ENCODE results near the gene EPDR1.

Gene EPDR1

DNA sequence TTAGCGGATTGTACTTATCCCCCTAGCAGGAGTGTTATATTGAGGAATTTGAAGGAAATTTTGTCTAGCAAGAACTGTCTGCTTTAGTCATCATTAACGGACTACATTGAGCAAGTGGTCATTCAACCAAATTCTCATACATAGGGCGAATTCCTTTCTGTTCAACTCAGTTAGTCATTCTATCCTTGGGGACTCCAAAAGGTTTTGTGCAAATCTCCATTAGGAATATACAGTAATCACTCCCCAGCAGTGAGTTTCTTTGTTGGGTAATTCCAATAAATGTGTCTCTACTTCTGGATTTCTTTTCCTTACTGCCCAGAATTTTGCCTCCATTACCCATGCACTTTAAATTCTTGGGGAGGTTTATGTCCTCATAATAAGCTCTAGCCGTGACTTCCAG, 51.1 kb downstream of the EPDR1 start:
- Histone ChIP-seq H3K27ac (ENCODE audit: low read depth, low read length) (no peak overlapping the region), H3K36me3 (ENCODE audit: control insufficient read depth in 5 of 5, insufficient read depth in 5 of 5, low read length in 5 of 5) (no peaks in the 10 kb centered on the region), H3K4me1 (ENCODE audit: control insufficient read depth in 5 of 5, insufficient read depth in 5 of 5, low read length in 5 of 5) (no peaks in the 10 kb centered on the region), H3K9ac (ENCODE audit: low read length in 5 of 5) (no peak overlapping the region), H3K4me3 (ENCODE audit: low read depth in 1 of 5, low read length in 5 of 5) (no peak overlapping the region), H3K27me3 (ENCODE audit: control insufficient read depth in 5 of 5, insufficient read depth in 4 of 5, low read length in 5 of 5) (no peaks in the 10 kb centered on the region), H3K9me3 (ENCODE audit: control insufficient read depth in 5 of 5, low read length in 5 of 5) (no peaks in the 10 kb centered on the region)

DNA sequence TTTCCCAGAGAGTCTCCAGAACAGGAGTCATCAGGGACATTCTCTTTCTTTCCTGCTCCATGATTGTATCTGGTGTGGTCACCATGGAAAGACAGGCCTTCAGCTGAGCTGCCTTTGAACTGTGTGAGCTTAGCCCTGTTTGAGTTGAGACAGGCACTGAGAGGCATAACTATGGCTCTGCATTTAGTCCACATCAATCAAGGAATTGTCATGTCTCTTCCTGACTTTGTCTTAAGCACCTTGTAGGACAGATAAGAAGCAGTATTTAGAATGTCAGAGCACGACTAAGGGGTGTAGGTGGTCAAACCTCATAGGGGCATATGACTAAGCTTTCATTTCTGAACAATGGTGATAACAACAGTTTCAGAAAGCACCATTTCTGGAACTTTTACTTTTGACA, 53.5 kb downstream of the EPDR1 start:
- H3K27ac ChIP-seq (ENCODE audit: low read depth, low read length), result no peak overlapping the region

DNA sequence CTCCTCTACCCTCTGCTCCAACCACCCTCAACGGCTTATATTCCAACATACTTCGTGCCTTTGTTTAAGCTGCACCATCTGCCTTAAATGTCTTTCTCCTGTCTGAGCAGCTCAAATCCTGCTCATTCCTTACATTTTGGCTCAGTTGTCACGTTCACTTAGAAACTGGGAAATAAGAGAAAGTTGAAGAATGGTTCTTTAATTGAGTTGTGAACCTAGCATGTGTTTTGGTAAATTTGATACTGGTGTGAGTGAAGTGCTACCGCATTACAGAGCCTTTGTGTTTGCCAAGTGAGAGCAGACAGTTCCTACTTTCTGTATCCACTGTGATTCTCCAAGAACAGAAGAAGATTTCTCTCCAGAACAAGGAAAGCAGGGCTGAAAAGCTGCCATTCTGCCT, 54.3 kb downstream of the EPDR1 start:
- H3K4me1 ChIP-seq (ENCODE audit: control insufficient read depth in 5 of 5, insufficient read depth in 5 of 5, low read length in 5 of 5), result no peaks in the 10 kb centered on the region
- H3K36me3 ChIP-seq (ENCODE audit: control insufficient read depth in 5 of 5, insufficient read depth in 5 of 5, low read length in 5 of 5), result no peaks in the 10 kb centered on the region
- no peak overlapping the region for H3K9ac ChIP-seq (ENCODE audit: low read length in 5 of 5)

More for the DNA sequence above, 53.5 kb downstream of the EPDR1 start:
- no peaks in the 10 kb centered on the region for H3K27me3 ChIP-seq (ENCODE audit: control insufficient read depth in 5 of 5, insufficient read depth in 4 of 5, low read length in 5 of 5)
- H3K9me3 ChIP-seq (ENCODE audit: control insufficient read depth in 5 of 5, low read length in 5 of 5), result no peaks in the 10 kb centered on the region
- no peaks in the 10 kb centered on the region for H3K36me3 ChIP-seq (ENCODE audit: control insufficient read depth in 5 of 5, insufficient read depth in 5 of 5, low read length in 5 of 5)
- no peaks in the 10 kb centered on the region for H3K4me1 ChIP-seq (ENCODE audit: control insufficient read depth in 5 of 5, insufficient read depth in 5 of 5, low read length in 5 of 5)
- no peak overlapping the region for H3K4me3 ChIP-seq (ENCODE audit: low read depth in 1 of 5, low read length in 5 of 5)
- H3K9ac ChIP-seq (ENCODE audit: low read length in 5 of 5), result no peak overlapping the region

DNA sequence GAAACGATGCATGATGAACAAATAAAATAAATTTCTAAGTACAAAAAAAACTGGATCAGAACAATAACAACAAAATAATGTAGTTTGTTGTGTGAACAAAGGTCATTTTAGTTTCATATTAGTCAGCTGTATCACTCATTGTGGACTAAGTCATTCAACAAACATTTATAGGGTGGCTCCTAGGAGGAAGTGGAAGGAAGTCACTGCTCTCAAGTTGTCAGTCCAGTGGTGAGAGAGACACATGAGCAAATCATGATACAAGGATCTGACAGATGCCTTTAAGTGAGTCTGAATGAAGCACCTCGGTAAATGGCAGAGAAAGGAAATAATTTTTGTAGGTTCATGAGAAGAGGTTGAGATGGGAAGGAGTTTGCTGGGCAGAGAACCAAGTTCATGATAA, 56.8 kb downstream of the EPDR1 start:
- Histone ChIP-seq H3K27me3 (ENCODE audit: control insufficient read depth in 5 of 5, insufficient read depth in 4 of 5, low read length in 5 of 5) (no peaks in the 10 kb centered on the region), H3K9me3 (ENCODE audit: control insufficient read depth in 5 of 5, low read length in 5 of 5) (no peaks in the 10 kb centered on the region), H3K27ac (ENCODE audit: low read depth, low read length) (no peak overlapping the region), H3K4me1 (ENCODE audit: control insufficient read depth in 5 of 5, insufficient read depth in 5 of 5, low read length in 5 of 5) (no peaks in the 10 kb centered on the region), H3K9ac (ENCODE audit: low read length in 5 of 5) (no peak overlapping the region), H3K36me3 (ENCODE audit: control insufficient read depth in 5 of 5, insufficient read depth in 5 of 5, low read length in 5 of 5) (no peaks in the 10 kb centered on the region), H3K4me3 (ENCODE audit: low read depth in 1 of 5, low read length in 5 of 5) (no peak overlapping the region)

More for the DNA sequence above, 54.3 kb downstream of the EPDR1 start:
- no peak overlapping the region for H3K27ac ChIP-seq (ENCODE audit: low read depth, low read length)
- H3K4me3 ChIP-seq (ENCODE audit: low read depth in 1 of 5, low read length in 5 of 5), result no peak overlapping the region
- no peaks in the 10 kb centered on the region for H3K27me3 ChIP-seq (ENCODE audit: control insufficient read depth in 5 of 5, insufficient read depth in 4 of 5, low read length in 5 of 5)
- no peaks in the 10 kb centered on the region for H3K9me3 ChIP-seq (ENCODE audit: control insufficient read depth in 5 of 5, low read length in 5 of 5)

DNA sequence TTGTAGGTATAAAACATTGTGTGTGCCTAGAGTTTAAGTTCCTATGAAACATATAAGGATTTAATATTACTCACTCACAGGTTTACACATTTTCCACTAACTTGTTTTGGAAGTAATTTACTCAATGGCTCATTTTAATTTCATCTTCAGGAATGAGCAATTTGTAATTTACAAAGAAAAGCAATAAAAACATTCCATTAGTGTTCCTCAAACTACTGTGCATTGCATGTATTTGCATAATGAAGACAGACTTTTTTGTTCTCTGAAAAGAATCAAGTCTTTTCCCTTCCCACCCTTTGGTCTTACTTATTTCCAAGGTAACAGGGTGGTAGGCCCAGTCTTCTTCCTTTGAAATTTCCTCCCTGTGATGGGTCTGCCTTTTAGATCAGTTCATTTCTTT, 61.2 kb downstream of the EPDR1 start:
- Histone ChIP-seq H3K4me3 (ENCODE audit: low read depth in 1 of 5, low read length in 5 of 5) (no peak overlapping the region), H3K9me3 (ENCODE audit: control insufficient read depth in 5 of 5, low read length in 5 of 5) (no peaks in the 10 kb centered on the region), H3K9ac (ENCODE audit: low read length in 5 of 5) (no peak overlapping the region), H3K27ac (ENCODE audit: low read depth, low read length) (no peak overlapping the region), H3K27me3 (ENCODE audit: control insufficient read depth in 5 of 5, insufficient read depth in 4 of 5, low read length in 5 of 5) (no peaks in the 10 kb centered on the region), H3K4me1 (ENCODE audit: control insufficient read depth in 5 of 5, insufficient read depth in 5 of 5, low read length in 5 of 5) (peaks cover 0 to 3% (median 0%) of the 10 kb centered on the region in 5 donors), H3K36me3 (ENCODE audit: control insufficient read depth in 5 of 5, insufficient read depth in 5 of 5, low read length in 5 of 5) (no peaks in the 10 kb centered on the region)

DNA sequence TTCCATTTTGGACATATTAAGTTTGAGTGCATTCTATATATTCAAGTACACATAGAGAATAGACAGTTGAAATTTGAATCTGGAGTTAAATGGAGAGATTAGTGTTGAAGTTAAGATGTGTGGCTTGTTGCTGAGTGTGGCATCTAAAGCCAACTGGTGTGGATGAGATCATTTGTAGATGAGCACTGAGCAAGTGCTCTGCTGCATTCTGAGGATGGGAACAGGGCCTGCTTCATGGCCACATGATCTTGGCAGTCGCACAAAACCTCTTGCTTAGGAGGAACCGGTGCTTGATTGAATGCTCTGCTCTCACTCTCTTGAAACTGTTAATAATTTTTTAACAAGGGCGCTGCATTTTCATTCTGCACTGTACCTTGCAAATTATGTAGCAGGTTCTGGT, 62.0 kb downstream of the EPDR1 start:
- Histone ChIP-seq H3K4me1 (ENCODE audit: control insufficient read depth in 5 of 5, insufficient read depth in 5 of 5, low read length in 5 of 5) (peaks cover 0 to 3% (median 0%) of the 10 kb centered on the region in 5 donors), H3K27me3 (ENCODE audit: control insufficient read depth in 5 of 5, insufficient read depth in 4 of 5, low read length in 5 of 5) (no peaks in the 10 kb centered on the region), H3K27ac (ENCODE audit: low read depth, low read length) (no peak overlapping the region), H3K9me3 (ENCODE audit: control insufficient read depth in 5 of 5, low read length in 5 of 5) (no peaks in the 10 kb centered on the region), H3K4me3 (ENCODE audit: low read depth in 1 of 5, low read length in 5 of 5) (no peak overlapping the region), H3K36me3 (ENCODE audit: control insufficient read depth in 5 of 5, insufficient read depth in 5 of 5, low read length in 5 of 5) (no peaks in the 10 kb centered on the region), H3K9ac (ENCODE audit: low read length in 5 of 5) (no peak overlapping the region)

DNA sequence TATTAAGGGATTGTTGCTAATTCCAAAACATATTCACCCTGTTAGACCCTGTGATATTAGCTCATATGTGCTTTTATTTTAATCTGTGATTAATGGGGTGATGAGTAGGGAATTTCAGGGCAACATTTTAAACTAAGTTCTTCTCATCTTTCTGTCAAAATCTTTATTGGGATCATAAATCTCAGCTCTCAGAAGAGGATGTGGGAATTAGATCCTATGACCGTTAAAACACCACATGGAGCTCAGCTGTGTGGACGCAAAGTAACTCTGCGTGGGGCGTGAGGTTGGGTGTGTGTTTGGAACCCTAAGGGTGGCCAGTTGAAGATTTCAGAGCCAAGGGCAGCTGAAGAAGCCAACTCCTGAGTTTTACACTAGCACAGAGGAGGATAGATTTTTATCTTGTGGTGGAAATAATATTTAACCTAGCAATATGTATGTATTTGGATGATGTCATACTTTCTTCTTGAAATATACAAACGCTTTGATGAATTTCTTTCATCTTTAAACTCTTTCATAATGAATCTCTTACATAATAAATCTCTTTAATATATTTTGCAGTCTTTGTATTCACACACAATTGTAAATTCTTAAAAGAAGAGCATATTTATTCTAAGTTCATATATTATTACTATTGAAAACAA, 64.4 kb downstream of the EPDR1 start:
- H3K27ac ChIP-seq (ENCODE audit: low read depth, low read length), result no peak overlapping the region

DNA sequence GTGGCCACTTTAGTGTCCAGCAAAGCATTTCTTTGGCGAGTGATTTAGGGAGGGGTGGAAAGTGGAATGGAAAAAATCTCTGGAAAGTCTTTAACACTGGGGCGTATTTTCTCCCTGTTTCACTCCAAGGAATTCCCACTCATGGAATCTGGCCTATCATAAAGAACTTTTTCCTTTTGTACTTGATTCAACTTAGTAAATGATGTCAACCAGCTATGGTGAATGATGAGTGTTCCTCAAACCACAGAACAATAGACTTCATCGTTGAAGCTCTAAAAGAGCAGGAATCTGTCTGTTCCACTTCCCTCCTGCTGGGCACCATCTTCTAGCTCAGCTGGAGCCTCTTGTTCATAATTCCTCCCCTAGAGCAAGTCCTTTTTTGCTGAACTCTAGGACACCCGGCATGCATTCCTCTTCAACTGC, 66.5 kb downstream of the EPDR1 start:
- Histone ChIP-seq H3K4me3 (ENCODE audit: low read depth in 1 of 5, low read length in 5 of 5) (no peak overlapping the region), H3K27ac (ENCODE audit: low read depth, low read length) (no peak overlapping the region), H3K36me3 (ENCODE audit: control insufficient read depth in 5 of 5, insufficient read depth in 5 of 5, low read length in 5 of 5) (no peaks in the 10 kb centered on the region)

More for the DNA sequence above, 64.4 kb downstream of the EPDR1 start:
- Histone ChIP-seq H3K27me3 (ENCODE audit: control insufficient read depth in 5 of 5, insufficient read depth in 4 of 5, low read length in 5 of 5) (no peaks in the 10 kb centered on the region), H3K9me3 (ENCODE audit: control insufficient read depth in 5 of 5, low read length in 5 of 5) (no peaks in the 10 kb centered on the region), H3K4me1 (ENCODE audit: control insufficient read depth in 5 of 5, insufficient read depth in 5 of 5, low read length in 5 of 5) (peaks cover 0 to 3% (median 0%) of the 10 kb centered on the region in 5 donors), H3K36me3 (ENCODE audit: control insufficient read depth in 5 of 5, insufficient read depth in 5 of 5, low read length in 5 of 5) (no peaks in the 10 kb centered on the region), H3K4me3 (ENCODE audit: low read depth in 1 of 5, low read length in 5 of 5) (no peak overlapping the region), H3K9ac (ENCODE audit: low read length in 5 of 5) (no peak overlapping the region)

DNA sequence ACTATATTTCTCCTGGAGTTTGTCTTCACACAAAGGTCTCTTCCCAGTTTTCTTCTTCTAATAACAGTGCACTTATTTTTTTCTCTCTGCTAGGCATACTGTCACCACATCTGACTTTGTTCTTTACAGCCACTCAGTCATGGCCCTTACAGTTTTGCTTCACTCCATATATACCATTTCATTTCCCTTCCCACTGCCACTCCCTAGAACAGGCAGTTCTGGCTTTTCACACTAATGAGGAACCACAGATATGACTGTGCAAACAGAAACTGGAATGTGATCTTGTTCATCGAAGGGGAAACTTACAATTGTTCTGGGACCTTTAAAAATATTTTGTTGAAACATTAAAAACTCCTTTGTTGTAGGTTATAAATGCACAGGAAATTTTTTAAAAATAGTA, 67.3 kb downstream of the EPDR1 start:
- Histone ChIP-seq H3K27ac (ENCODE audit: low read depth, low read length) (no peak overlapping the region), H3K4me1 (ENCODE audit: control insufficient read depth in 5 of 5, insufficient read depth in 5 of 5, low read length in 5 of 5) (peaks cover 0 to 3% (median 0%) of the 10 kb centered on the region in 5 donors), H3K36me3 (ENCODE audit: control insufficient read depth in 5 of 5, insufficient read depth in 5 of 5, low read length in 5 of 5) (no peaks in the 10 kb centered on the region), H3K9ac (ENCODE audit: low read length in 5 of 5) (no peak overlapping the region), H3K27me3 (ENCODE audit: control insufficient read depth in 5 of 5, insufficient read depth in 4 of 5, low read length in 5 of 5) (no peaks in the 10 kb centered on the region), H3K9me3 (ENCODE audit: control insufficient read depth in 5 of 5, low read length in 5 of 5) (no peaks in the 10 kb centered on the region), H3K4me3 (ENCODE audit: low read depth in 1 of 5, low read length in 5 of 5) (no peak overlapping the region)

More for the DNA sequence above, 66.5 kb downstream of the EPDR1 start:
- H3K9ac ChIP-seq (ENCODE audit: low read length in 5 of 5), result no peak overlapping the region
- H3K4me1 ChIP-seq (ENCODE audit: control insufficient read depth in 5 of 5, insufficient read depth in 5 of 5, low read length in 5 of 5), result peaks cover 0 to 3% (median 0%) of the 10 kb centered on the region in 5 donors
- H3K27me3 ChIP-seq (ENCODE audit: control insufficient read depth in 5 of 5, insufficient read depth in 4 of 5, low read length in 5 of 5), result no peaks in the 10 kb centered on the region
- H3K9me3 ChIP-seq (ENCODE audit: control insufficient read depth in 5 of 5, low read length in 5 of 5), result no peaks in the 10 kb centered on the region

DNA sequence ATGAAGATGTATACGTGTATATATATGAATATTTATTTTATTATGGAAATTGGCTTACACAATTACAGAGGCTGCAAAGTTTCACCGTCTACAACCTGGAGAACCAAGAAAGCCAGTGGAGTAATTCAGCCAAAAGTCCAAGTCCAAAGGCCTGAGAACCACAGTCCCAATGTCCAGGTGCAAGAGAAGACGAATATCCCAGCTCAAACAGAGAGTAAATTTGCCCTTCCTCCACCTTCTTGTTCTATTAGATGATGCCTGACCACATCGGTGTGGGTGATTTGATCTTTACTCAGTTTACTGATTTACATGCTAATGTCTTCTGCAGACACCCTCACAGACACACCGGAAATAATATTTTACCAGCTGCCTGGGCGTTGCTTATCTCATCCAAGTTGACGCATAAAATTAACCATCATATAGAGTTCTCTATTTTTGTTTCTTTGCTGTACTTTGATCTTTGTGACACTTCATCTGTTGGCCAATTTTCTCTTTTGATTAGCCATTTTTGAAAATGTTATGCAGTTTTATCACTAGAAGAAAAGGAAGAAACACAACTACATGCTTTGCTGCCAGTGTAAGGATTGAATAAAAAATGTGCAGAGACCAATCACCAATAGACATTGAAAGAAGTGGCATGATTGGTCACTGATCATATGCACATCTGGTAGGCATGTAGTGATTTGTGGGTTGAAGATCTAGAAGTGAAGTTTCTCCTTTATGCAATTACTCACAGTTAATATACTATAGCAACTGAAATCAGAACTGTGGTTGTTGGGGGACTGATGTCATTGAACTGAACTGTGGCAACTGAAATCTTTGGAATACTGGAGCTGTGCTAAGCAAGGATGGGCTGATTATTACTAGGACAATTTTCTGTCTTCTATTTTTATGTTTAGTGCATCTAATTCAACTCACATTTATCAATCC, 68.5 kb downstream of the EPDR1 start:
- no peak overlapping the region for H3K4me3 ChIP-seq (ENCODE audit: low read depth in 1 of 5, low read length in 5 of 5)
- peaks cover 0 to 3% (median 0%) of the 10 kb centered on the region in 5 donors for H3K4me1 ChIP-seq (ENCODE audit: control insufficient read depth in 5 of 5, insufficient read depth in 5 of 5, low read length in 5 of 5)
- H3K9me3 ChIP-seq (ENCODE audit: control insufficient read depth in 5 of 5, low read length in 5 of 5), result peaks cover 0 to 6% (median 2%) of the 10 kb centered on the region in 5 donors
- H3K9ac ChIP-seq (ENCODE audit: low read length in 5 of 5), result no peak overlapping the region
- H3K36me3 ChIP-seq (ENCODE audit: control insufficient read depth in 5 of 5, insufficient read depth in 5 of 5, low read length in 5 of 5), result no peaks in the 10 kb centered on the region
- H3K27ac ChIP-seq (ENCODE audit: low read depth, low read length), result no peak overlapping the region
- H3K27me3 ChIP-seq (ENCODE audit: control insufficient read depth in 5 of 5, insufficient read depth in 4 of 5, low read length in 5 of 5), result no peaks in the 10 kb centered on the region
